Thoracic aorta (tissue), 2 donors: Measurements from ENCODE around the gene CNIH2. TPM values are rescaled to one million over a fixed set of nuclear protein-coding genes. Genes with fewer than 3 reads are reported as not detected.
"Not testable (repeated sequence)": the region's sequence is repeated elsewhere in the genome, so short reads cannot be mapped to it uniquely, and the experiment has no call there.

ENCODE experiments used
- ATAC-seq: fragments of 150-250 bp; one replicate; pipeline ENCODE4 v1.8.0; 2017; ENCODE audit warnings: low read depth; ENCODE audit not compliant: insufficient number of reproducible peaks, low FRiP score
- DNase-seq: peaks from one replicate; pipeline ENCODE4 v3.0.0-alpha.2; 2020; ENCODE audit warnings: low spot score
- H3K27ac ChIP-seq, 2 donors: fragments of 200-600 bp; sonication (generic); 1 replicate in 1 of 2; 2 replicates in 1 of 2; pipeline ENCODE4 v1.5.1; 2016; ENCODE audit warnings: mild to moderate bottlenecking in 2 of 2, moderate library complexity in 2 of 2
- H3K27me3 ChIP-seq: fragments of 200-600 bp; sonication (generic); replicated peaks from 2 replicates; pipeline ENCODE4 v1.6.0; 2016; ENCODE audit warnings: mild to moderate bottlenecking; ENCODE audit not compliant: insufficient read depth
- H3K36me3 ChIP-seq: fragments of 200-600 bp; sonication (generic); one replicate; pipeline ENCODE4 v1.5.1; 2016
- H3K4me1 ChIP-seq, 2 donors: fragments of 200-600 bp; sonication (generic); 1 replicate in 1 of 2; 2 replicates in 1 of 2; pipeline versions ENCODE4 v1.5.1 to v1.6.0; 2016; ENCODE audit warnings: low read depth in 2 of 2, mild to moderate bottlenecking in 1 of 2; ENCODE audit not compliant: control insufficient read depth in 1 of 2
- H3K4me3 ChIP-seq: fragments of 200-600 bp; sonication (generic); 2 replicates; pipeline ENCODE4 v1.5.1; 2016; ENCODE audit warnings: mild to moderate bottlenecking
- H3K9me3 ChIP-seq: fragments of 200-600 bp; sonication (generic); 2 replicates; pipeline ENCODE4 v1.5.1; 2016
- CTCF ChIP-seq: fragments of 200-600 bp; sonication (generic); IDR thresholded peaks from one replicate; pipeline ENCODE4 v1.5.1; 2019; ENCODE audit warnings: antibody characterized with exemption
- total RNA-seq, 2 donors: library from RNA; depleted of rRNA; stranded (reverse); fragments of >200 nt; gene quantifications; one replicate each; pipeline versions ENCODE4 v1.1.0 to v1.2.3, GENCODE V29; 2016

Gene CNIH2
- total RNA-seq, 2 donors from 2014 or later: not detected

- TF ChIP-seq CTCF: no peak
- Histone ChIP-seq H3K4me3 (peak overlapping the region; percentile 71), H3K36me3 (no peaks in the 10 kb centered on the region), H3K4me1 (peaks cover 11 to 32% of the 10 kb centered on the region in 2 donors), H3K27me3 (peaks cover 5% of the 10 kb centered on the region), H3K27ac (peak overlapping the region in 1 of 2 donors; percentile 9), H3K9me3 (no peaks in the 10 kb centered on the region)
- ATAC-seq (no peak), DNase-seq (no peak)
Measured at GRCh38 chr11:66317723-66318599, 40.0 kb downstream of the CNIH2 start.

DNA sequence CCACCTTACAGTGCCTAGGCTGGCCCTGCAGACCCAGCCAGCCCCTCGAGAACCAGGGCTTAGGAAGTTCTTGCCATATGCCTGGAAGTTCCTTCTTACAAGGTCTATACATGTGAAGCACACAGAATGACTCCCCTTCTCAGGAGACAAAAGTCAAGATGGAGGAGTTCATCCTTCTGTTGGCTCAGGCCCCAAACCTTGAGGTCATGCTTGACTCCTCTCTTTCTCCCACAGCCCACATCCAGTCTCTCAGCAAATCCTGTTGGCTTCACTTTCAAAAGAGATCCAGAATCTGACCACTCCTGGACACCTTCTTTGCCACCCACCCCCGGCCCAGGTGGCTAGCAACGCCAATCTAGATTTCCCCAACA lies 40.6 kb downstream of the CNIH2 start:
- no peak for ATAC-seq
- Histone ChIP-seq H3K4me1 (peaks cover 11 to 28% of the 10 kb centered on the region in 2 donors), H3K4me3 (no peak overlapping the region), H3K36me3 (no peaks in the 10 kb centered on the region), H3K27ac (peak overlapping the region in 1 of 2 donors; percentile 9), H3K27me3 (peaks cover 5% of the 10 kb centered on the region), H3K9me3 (no peaks in the 10 kb centered on the region)
- DNase-seq: no peak
- no peak for TF ChIP-seq CTCF

DNA sequence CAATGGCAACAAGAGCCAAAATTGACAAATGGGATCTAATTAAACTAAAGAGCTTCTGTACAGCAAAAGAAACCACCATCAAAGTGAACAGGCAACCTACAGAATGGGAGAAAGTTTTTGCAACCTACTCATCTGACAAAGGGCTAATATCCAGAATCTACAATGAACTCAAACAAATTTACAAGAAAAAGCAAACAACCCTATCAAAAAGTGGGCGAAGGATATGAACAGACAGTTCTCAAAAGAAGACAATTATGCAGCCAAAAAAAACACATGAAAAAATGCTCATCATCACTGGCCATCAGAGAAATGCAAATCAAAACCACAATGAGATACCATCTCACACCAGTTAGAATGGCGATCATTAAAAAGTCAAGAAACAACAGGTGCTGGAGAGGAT lies 42.3 kb downstream of the CNIH2 start:
- H3K27ac ChIP-seq, H3K27me3 ChIP-seq, DNase-seq, H3K4me3 ChIP-seq, H3K9me3 ChIP-seq, H3K36me3 ChIP-seq, ATAC-seq: not testable (repeated sequence)
- H3K4me1 ChIP-seq: peaks cover 11 to 28% of the 10 kb centered on the region in 2 donors

- H3K4me1 ChIP-seq: peaks cover 11 to 24% of the 10 kb centered on the region in 2 donors
Measured at GRCh38 chr11:66320748-66321147, 42.8 kb downstream of the CNIH2 start.

DNA sequence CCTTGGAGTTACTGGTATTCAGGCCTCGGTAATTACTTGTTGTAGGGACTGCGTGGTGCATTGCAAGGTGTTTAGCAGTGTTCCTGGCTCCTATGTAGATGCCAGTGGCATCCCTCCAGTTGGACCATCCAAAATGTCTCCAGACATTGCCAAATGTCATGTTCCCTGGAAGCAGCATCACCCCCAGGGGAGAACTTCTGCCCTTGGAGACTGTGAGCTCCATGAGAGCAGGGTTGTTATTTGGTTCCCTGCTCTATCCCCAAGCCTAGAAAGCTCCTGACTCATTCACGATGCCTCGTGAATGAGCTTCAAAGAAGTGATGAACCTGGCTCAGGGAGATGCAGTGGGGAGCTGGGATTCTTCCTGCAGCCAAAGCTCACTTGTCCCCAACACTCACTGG lies 43.6 kb downstream of the CNIH2 start:
- no peak overlapping the region for H3K4me3 ChIP-seq
- no peaks in the 10 kb centered on the region for H3K27me3 ChIP-seq
- no peak for ATAC-seq
- H3K27ac ChIP-seq: no peak overlapping the region
- TF ChIP-seq CTCF: no peak
- no peaks in the 10 kb centered on the region for H3K9me3 ChIP-seq
- no peaks in the 10 kb centered on the region for H3K36me3 ChIP-seq
- DNase-seq: no peak
- H3K4me1 ChIP-seq: peaks cover 8 to 18% of the 10 kb centered on the region in 2 donors

More at GRCh38 chr11:66320748-66321147, 42.8 kb downstream of the CNIH2 start:
- ATAC-seq, H3K4me3 ChIP-seq, DNase-seq, H3K27ac ChIP-seq, H3K9me3 ChIP-seq, H3K36me3 ChIP-seq, H3K27me3 ChIP-seq: not testable (repeated sequence)

- Histone ChIP-seq H3K4me3 (no peak overlapping the region), H3K9me3 (no peaks in the 10 kb centered on the region), H3K27me3 (no peaks in the 10 kb centered on the region), H3K27ac (no peak overlapping the region), H3K4me1 (peaks cover under 1 to 9% of the 10 kb centered on the region in 2 donors), H3K36me3 (no peaks in the 10 kb centered on the region)
- ATAC-seq (no peak), DNase-seq (no peak)
- no peak for TF ChIP-seq CTCF
Measured at GRCh38 chr11:66322732-66323427, 44.9 kb downstream of the CNIH2 start.
